GM15510 (cell line): ENCODE measurements around the gene USP20.

Experiments used
- POLR2A ChIP-seq: IDR thresholded peaks from 3 replicates; pipeline ENCODE4 v1.6.1; 2011; ENCODE audit warnings: borderline replicate concordance; ENCODE audit not compliant: insufficient read length; ENCODE audit errors: extremely low read depth

The USP20 gene

GRCh38 chr9:129836311-129837007, 1.2 kb downstream of the USP20 start:
- TF ChIP-seq POLR2A = no peak

GRCh38 chr9:129838707-129839259, 3.5 kb downstream of the USP20 start:
- TF ChIP-seq POLR2A = no peak

GRCh38 chr9:129839324-129840023, 4.2 kb downstream of the USP20 start:
- no peak for TF ChIP-seq POLR2A

- TF ChIP-seq POLR2A = no peak
These were observed 4.8 kb downstream of the USP20 start for GRCh38 chr9:129840034-129840433.

GRCh38 chr9:129841071-129841470, 5.8 kb downstream of the USP20 start:
- TF ChIP-seq POLR2A = no peak

- no peak for TF ChIP-seq POLR2A
These were observed 10.1 kb downstream of the USP20 start for GRCh38 chr9:129845373-129845772.

- no peak for TF ChIP-seq POLR2A
These were observed 13.6 kb downstream of the USP20 start for GRCh38 chr9:129848712-129849441.

- no peak for TF ChIP-seq POLR2A
These were observed 14.6 kb downstream of the USP20 start for GRCh38 chr9:129849901-129850300.

GRCh38 chr9:129850821-129851550, 15.7 kb downstream of the USP20 start:
- no peak for TF ChIP-seq POLR2A

GRCh38 chr9:129851821-129852220, 16.6 kb downstream of the USP20 start:
- no peak for TF ChIP-seq POLR2A

GRCh38 chr9:129852579-129852978, 17.3 kb downstream of the USP20 start:
- TF ChIP-seq POLR2A = no peak

- no peak for TF ChIP-seq POLR2A
These were observed 18.4 kb downstream of the USP20 start for GRCh38 chr9:129853614-129854013.

- TF ChIP-seq POLR2A = no peak
These were observed 19.4 kb downstream of the USP20 start for GRCh38 chr9:129854588-129855110.

- no peak for TF ChIP-seq POLR2A
These were observed 21.9 kb downstream of the USP20 start for GRCh38 chr9:129857207-129857606.

- no peak for TF ChIP-seq POLR2A
These were observed 23.1 kb downstream of the USP20 start for GRCh38 chr9:129858167-129858962.
